Measurements from ENCODE around the gene PCDHGC4. TPM values are rescaled to one million over a fixed set of nuclear protein-coding genes. Genes with fewer than 3 reads are reported as not detected.

PCDHGC4 gene
- polyA plus RNA-seq, 2 donors, result 0.05 to 0.45 TPM

- WGBS, 2 donors, result 42 to 43% methylated on average over 24 of the region's 24 CpGs
- peaks cover 0 to 3% of the 10 kb centered on the region in 2 donors for H3K9me3 ChIP-seq (ENCODE audit: control insufficient read depth in 2 of 2, insufficient read depth in 1 of 2, low read depth in 1 of 2, low read length in 1 of 2)
These were observed 7.7 kb upstream of the PCDHGC4 start for GRCh38 chr5:141477044-141477575.

GRCh38 chr5:141477815-141478214 lies 7.0 kb upstream of the PCDHGC4 start:
- H3K4me3 ChIP-seq (ENCODE audit: low read depth in 1 of 2, low read length in 2 of 2), result peak overlapping the region in 1 of 2 donors; percentile 82
- WGBS, 2 donors, result 50 to 53% methylated on average over 13 of the region's 13 CpGs
- no peak overlapping the region for H3K27ac ChIP-seq (ENCODE audit: low read depth in 2 of 2, low read length in 1 of 2)
- H3K27me3 ChIP-seq (ENCODE audit: control insufficient read depth in 1 of 2, insufficient read depth in 2 of 2, low read length in 2 of 2), result no peaks in the 10 kb centered on the region
- peaks cover 13 to 14% of the 10 kb centered on the region in 2 donors for H3K4me1 ChIP-seq (ENCODE audit: control insufficient read depth in 2 of 2, insufficient read depth in 2 of 2, low read length in 1 of 2)
- H3K36me3 ChIP-seq (ENCODE audit: control insufficient read depth in 2 of 2, insufficient read depth in 2 of 2, low read length in 1 of 2), result no peaks in the 10 kb centered on the region
- H3K9me3 ChIP-seq (ENCODE audit: control insufficient read depth in 2 of 2, insufficient read depth in 1 of 2, low read depth in 1 of 2, low read length in 1 of 2), result peaks cover 0 to 3% of the 10 kb centered on the region in 2 donors

More at GRCh38 chr5:141477044-141477575, 7.7 kb upstream of the PCDHGC4 start:
- Histone ChIP-seq H3K36me3 (ENCODE audit: control insufficient read depth in 2 of 2, insufficient read depth in 2 of 2, low read length in 1 of 2) (no peaks in the 10 kb centered on the region), H3K27me3 (ENCODE audit: control insufficient read depth in 1 of 2, insufficient read depth in 2 of 2, low read length in 2 of 2) (no peaks in the 10 kb centered on the region), H3K4me3 (ENCODE audit: low read depth in 1 of 2, low read length in 2 of 2) (peak overlapping the region; percentile 62 to 82), H3K4me1 (ENCODE audit: control insufficient read depth in 2 of 2, insufficient read depth in 2 of 2, low read length in 1 of 2) (peaks cover 11 to 14% of the 10 kb centered on the region in 2 donors), H3K27ac (ENCODE audit: low read depth in 2 of 2, low read length in 1 of 2) (peak overlapping the region; percentile 85 to 92)

- WGBS, 2 donors, result 16 to 22% methylated on average over 20 of the region's 20 CpGs
- Histone ChIP-seq H3K36me3 (ENCODE audit: control insufficient read depth in 2 of 2, insufficient read depth in 2 of 2, low read length in 1 of 2) (no peaks in the 10 kb centered on the region), H3K4me1 (ENCODE audit: control insufficient read depth in 2 of 2, insufficient read depth in 2 of 2, low read length in 1 of 2) (peaks cover 13 to 14% of the 10 kb centered on the region in 2 donors), H3K9me3 (ENCODE audit: control insufficient read depth in 2 of 2, insufficient read depth in 1 of 2, low read depth in 1 of 2, low read length in 1 of 2) (peaks cover 0 to 3% of the 10 kb centered on the region in 2 donors), H3K27ac (ENCODE audit: low read depth in 2 of 2, low read length in 1 of 2) (no peak overlapping the region), H3K27me3 (ENCODE audit: control insufficient read depth in 1 of 2, insufficient read depth in 2 of 2, low read length in 2 of 2) (no peaks in the 10 kb centered on the region), H3K4me3 (ENCODE audit: low read depth in 1 of 2, low read length in 2 of 2) (peak overlapping the region; percentile 15 to 82)
These were observed 6.4 kb upstream of the PCDHGC4 start for GRCh38 chr5:141478321-141478945.

- no peak overlapping the region for H3K4me3 ChIP-seq (ENCODE audit: low read depth in 1 of 2, low read length in 2 of 2)
- no peak overlapping the region for H3K27ac ChIP-seq (ENCODE audit: low read depth in 2 of 2, low read length in 1 of 2)
- no peaks in the 10 kb centered on the region for H3K27me3 ChIP-seq (ENCODE audit: control insufficient read depth in 1 of 2, insufficient read depth in 2 of 2, low read length in 2 of 2)
- H3K9me3 ChIP-seq (ENCODE audit: control insufficient read depth in 2 of 2, insufficient read depth in 1 of 2, low read depth in 1 of 2, low read length in 1 of 2), result peaks cover 0 to 3% of the 10 kb centered on the region in 2 donors
- H3K4me1 ChIP-seq (ENCODE audit: control insufficient read depth in 2 of 2, insufficient read depth in 2 of 2, low read length in 1 of 2), result peaks cover 13 to 18% of the 10 kb centered on the region in 2 donors
- no peaks in the 10 kb centered on the region for H3K36me3 ChIP-seq (ENCODE audit: control insufficient read depth in 2 of 2, insufficient read depth in 2 of 2, low read length in 1 of 2)
These were observed 5.1 kb upstream of the PCDHGC4 start for GRCh38 chr5:141479776-141480175.

GRCh38 chr5:141483902-141484301 lies 928 bp upstream of the PCDHGC4 start:
- no peak overlapping the region for H3K27ac ChIP-seq (ENCODE audit: low read depth in 2 of 2, low read length in 1 of 2)
- H3K4me3 ChIP-seq (ENCODE audit: low read depth in 1 of 2, low read length in 2 of 2), result no peak overlapping the region
- H3K4me1 ChIP-seq (ENCODE audit: control insufficient read depth in 2 of 2, insufficient read depth in 2 of 2, low read length in 1 of 2), result peaks cover 2 to 5% of the 10 kb centered on the region in 2 donors
- no peaks in the 10 kb centered on the region for H3K27me3 ChIP-seq (ENCODE audit: control insufficient read depth in 1 of 2, insufficient read depth in 2 of 2, low read length in 2 of 2)
- H3K36me3 ChIP-seq (ENCODE audit: control insufficient read depth in 2 of 2, insufficient read depth in 2 of 2, low read length in 1 of 2), result peaks cover 0 to 7% of the 10 kb centered on the region in 2 donors
- WGBS, 2 donors, result 53 to 58% methylated on average over 3 of the region's 3 CpGs
- peaks cover 0 to 2% of the 10 kb centered on the region in 2 donors for H3K9me3 ChIP-seq (ENCODE audit: control insufficient read depth in 2 of 2, insufficient read depth in 1 of 2, low read depth in 1 of 2, low read length in 1 of 2)

- 19 to 21% methylated on average over 4 of the region's 4 CpGs for WGBS, 2 donors
- peaks cover 0 to 2% of the 10 kb centered on the region in 2 donors for H3K9me3 ChIP-seq (ENCODE audit: control insufficient read depth in 2 of 2, insufficient read depth in 1 of 2, low read depth in 1 of 2, low read length in 1 of 2)
- peaks cover 0 to 7% of the 10 kb centered on the region in 2 donors for H3K36me3 ChIP-seq (ENCODE audit: control insufficient read depth in 2 of 2, insufficient read depth in 2 of 2, low read length in 1 of 2)
- H3K27ac ChIP-seq (ENCODE audit: low read depth in 2 of 2, low read length in 1 of 2), result no peak overlapping the region
- no peaks in the 10 kb centered on the region for H3K27me3 ChIP-seq (ENCODE audit: control insufficient read depth in 1 of 2, insufficient read depth in 2 of 2, low read length in 2 of 2)
- peaks cover 2 to 5% of the 10 kb centered on the region in 2 donors for H3K4me1 ChIP-seq (ENCODE audit: control insufficient read depth in 2 of 2, insufficient read depth in 2 of 2, low read length in 1 of 2)
- H3K4me3 ChIP-seq (ENCODE audit: low read depth in 1 of 2, low read length in 2 of 2), result peak overlapping the region in 1 of 2 donors; percentile 40
These were observed 555 bp upstream of the PCDHGC4 start for GRCh38 chr5:141484310-141484640.

- no peaks in the 10 kb centered on the region for H3K27me3 ChIP-seq (ENCODE audit: control insufficient read depth in 1 of 2, insufficient read depth in 2 of 2, low read length in 2 of 2)
- 53 to 56% methylated on average over 38 of the region's 38 CpGs for WGBS, 2 donors
- H3K9me3 ChIP-seq (ENCODE audit: control insufficient read depth in 2 of 2, insufficient read depth in 1 of 2, low read depth in 1 of 2, low read length in 1 of 2), result peaks cover 0 to 2% of the 10 kb centered on the region in 2 donors
- H3K27ac ChIP-seq (ENCODE audit: low read depth in 2 of 2, low read length in 1 of 2), result no peak overlapping the region
- peaks cover 2 to 5% of the 10 kb centered on the region in 2 donors for H3K4me1 ChIP-seq (ENCODE audit: control insufficient read depth in 2 of 2, insufficient read depth in 2 of 2, low read length in 1 of 2)
- H3K36me3 ChIP-seq (ENCODE audit: control insufficient read depth in 2 of 2, insufficient read depth in 2 of 2, low read length in 1 of 2), result peaks cover 0 to 11% of the 10 kb centered on the region in 2 donors
- H3K4me3 ChIP-seq (ENCODE audit: low read depth in 1 of 2, low read length in 2 of 2), result peak overlapping the region; percentile 40
These were observed 658 bp downstream of the PCDHGC4 start for GRCh38 chr5:141485321-141486055.

- peaks cover 0 to 15% of the 10 kb centered on the region in 2 donors for H3K36me3 ChIP-seq (ENCODE audit: control insufficient read depth in 2 of 2, insufficient read depth in 2 of 2, low read length in 1 of 2)
- no peak overlapping the region for H3K27ac ChIP-seq (ENCODE audit: low read depth in 2 of 2, low read length in 1 of 2)
- peaks cover 2 to 5% of the 10 kb centered on the region in 2 donors for H3K4me1 ChIP-seq (ENCODE audit: control insufficient read depth in 2 of 2, insufficient read depth in 2 of 2, low read length in 1 of 2)
- peaks cover 0 to 2% of the 10 kb centered on the region in 2 donors for H3K9me3 ChIP-seq (ENCODE audit: control insufficient read depth in 2 of 2, insufficient read depth in 1 of 2, low read depth in 1 of 2, low read length in 1 of 2)
- WGBS, 2 donors, result 89 to 92% methylated on average over 9 of the region's 9 CpGs
- H3K27me3 ChIP-seq (ENCODE audit: control insufficient read depth in 1 of 2, insufficient read depth in 2 of 2, low read length in 2 of 2), result no peaks in the 10 kb centered on the region
- H3K4me3 ChIP-seq (ENCODE audit: low read depth in 1 of 2, low read length in 2 of 2), result no peak overlapping the region
These were observed 1.3 kb downstream of the PCDHGC4 start for GRCh38 chr5:141486091-141486490.

GRCh38 chr5:141487131-141487530 lies 2.3 kb downstream of the PCDHGC4 start:
- 89% methylated on average over 7 of the region's 7 CpGs for WGBS, 2 donors
- Histone ChIP-seq H3K27me3 (ENCODE audit: control insufficient read depth in 1 of 2, insufficient read depth in 2 of 2, low read length in 2 of 2) (no peaks in the 10 kb centered on the region), H3K4me3 (ENCODE audit: low read depth in 1 of 2, low read length in 2 of 2) (no peak overlapping the region), H3K27ac (ENCODE audit: low read depth in 2 of 2, low read length in 1 of 2) (no peak overlapping the region), H3K4me1 (ENCODE audit: control insufficient read depth in 2 of 2, insufficient read depth in 2 of 2, low read length in 1 of 2) (peaks cover 2 to 5% of the 10 kb centered on the region in 2 donors), H3K9me3 (ENCODE audit: control insufficient read depth in 2 of 2, insufficient read depth in 1 of 2, low read depth in 1 of 2, low read length in 1 of 2) (peaks cover 0 to 2% of the 10 kb centered on the region in 2 donors), H3K36me3 (ENCODE audit: control insufficient read depth in 2 of 2, insufficient read depth in 2 of 2, low read length in 1 of 2) (peaks cover 0 to 18% of the 10 kb centered on the region in 2 donors)

Data from esophagus (tissue), 2 donors.